Tibial artery (tissue), 4 donors: ENCODE data around the gene ANGEL1.

Source experiments
- DNase-seq, 2 donors: peaks; one replicate each; pipeline ENCODE4 v3.0.0-alpha.2; 2019
- H3K27ac ChIP-seq, 2 donors: fragments of 200-600 bp; sonication (generic) in 1 of 2; 1 replicate in 1 of 2; 2 replicates in 1 of 2; pipeline ENCODE4 v1.5.1; 2018 to 2019; ENCODE audit warnings: mild to moderate bottlenecking in 1 of 2
- H3K27me3 ChIP-seq, 2 donors: fragments of 200-600 bp; sonication (generic) in 1 of 2; one replicate each; pipeline versions ENCODE4 v1.5.1 to v1.6.0; 2016 to 2019
- H3K36me3 ChIP-seq, 3 donors: fragments of 200-600 bp; sonication (generic) in 2 of 3; one replicate each; pipeline ENCODE4 v1.5.1; 2016 to 2019; ENCODE audit warnings: mild to moderate bottlenecking in 2 of 3
- H3K4me1 ChIP-seq, 4 donors: fragments of 200-600 bp; sonication (generic) in 2 of 4; 1 replicate in 3 of 4; 2 replicates in 1 of 4; pipeline ENCODE4 v1.5.1; 2016 to 2019
- H3K4me3 ChIP-seq, 2 donors: fragments of 200-600 bp; sonication (generic) in 1 of 2; 1 replicate in 1 of 2; 2 replicates in 1 of 2; pipeline ENCODE4 v1.5.1; 2018 to 2019; ENCODE audit warnings: mild to moderate bottlenecking in 2 of 2
- H3K9me3 ChIP-seq, 3 donors: fragments of 200-600 bp; sonication (generic) in 1 of 3; one replicate each; pipeline ENCODE4 v1.5.1; 2016 to 2019
- intact Hi-C: fragments of 100-400 bp; cut with DNase I; formaldehyde crosslinking; loops from one replicate; pipeline ENCODE4 v1.15.0; 2023; ENCODE audit warnings: low total_unique reads
- TF ChIP-seq, protein P1 (sequence below), 2 experiments: fragments of 200-600 bp in 1 of 2; fragments of 450-650 bp in 1 of 2; IDR thresholded peaks; one replicate each; pipeline ENCODE4 v1.5.1; 2017 to 2019; ENCODE audit warnings: antibody characterized with exemption in 2 of 2, mild to moderate bottlenecking in 1 of 2, moderate library complexity in 1 of 2

The ANGEL1 gene

DNA sequence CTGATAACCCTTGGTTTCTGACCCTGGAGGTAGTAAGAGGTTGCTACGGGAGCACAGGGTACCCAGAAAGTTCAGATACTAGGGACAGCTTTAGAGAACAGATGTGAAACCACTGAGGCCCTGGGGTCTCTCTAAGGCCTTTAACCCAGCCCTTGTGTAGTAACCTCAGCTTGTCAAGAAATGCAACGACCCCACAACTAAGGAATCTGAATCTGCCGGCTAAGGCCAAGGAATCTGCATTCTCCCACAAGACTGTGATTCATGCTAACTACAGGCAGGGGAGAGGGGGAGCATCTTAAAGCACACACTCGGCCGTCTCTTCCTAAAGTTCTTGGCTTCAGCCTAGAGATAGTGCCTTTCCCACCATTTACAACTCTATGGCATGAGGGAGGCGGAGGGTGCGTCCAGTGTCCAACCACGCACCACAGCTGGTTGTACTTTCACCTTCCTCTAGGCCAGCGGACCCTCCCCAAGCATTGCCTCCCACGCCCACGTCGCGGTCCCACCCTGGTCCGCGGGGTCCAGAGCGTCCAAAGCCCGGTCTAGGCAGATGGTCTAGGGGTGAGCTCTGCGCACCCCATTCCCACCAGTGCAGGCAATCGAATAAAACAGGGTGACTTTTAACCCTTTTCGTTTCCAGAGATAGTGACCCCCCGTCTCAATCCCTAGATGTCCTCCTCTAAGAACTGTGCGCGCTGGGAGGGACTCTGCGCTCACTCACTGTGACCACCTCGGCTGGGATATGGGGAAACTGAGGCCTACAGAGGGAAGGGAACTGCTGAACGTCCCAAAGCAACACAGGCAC lies 52.1 kb downstream of the ANGEL1 start:
- H3K27me3 ChIP-seq = no peaks in the 10 kb centered on the region
- TF ChIP-seq, protein P1, sequence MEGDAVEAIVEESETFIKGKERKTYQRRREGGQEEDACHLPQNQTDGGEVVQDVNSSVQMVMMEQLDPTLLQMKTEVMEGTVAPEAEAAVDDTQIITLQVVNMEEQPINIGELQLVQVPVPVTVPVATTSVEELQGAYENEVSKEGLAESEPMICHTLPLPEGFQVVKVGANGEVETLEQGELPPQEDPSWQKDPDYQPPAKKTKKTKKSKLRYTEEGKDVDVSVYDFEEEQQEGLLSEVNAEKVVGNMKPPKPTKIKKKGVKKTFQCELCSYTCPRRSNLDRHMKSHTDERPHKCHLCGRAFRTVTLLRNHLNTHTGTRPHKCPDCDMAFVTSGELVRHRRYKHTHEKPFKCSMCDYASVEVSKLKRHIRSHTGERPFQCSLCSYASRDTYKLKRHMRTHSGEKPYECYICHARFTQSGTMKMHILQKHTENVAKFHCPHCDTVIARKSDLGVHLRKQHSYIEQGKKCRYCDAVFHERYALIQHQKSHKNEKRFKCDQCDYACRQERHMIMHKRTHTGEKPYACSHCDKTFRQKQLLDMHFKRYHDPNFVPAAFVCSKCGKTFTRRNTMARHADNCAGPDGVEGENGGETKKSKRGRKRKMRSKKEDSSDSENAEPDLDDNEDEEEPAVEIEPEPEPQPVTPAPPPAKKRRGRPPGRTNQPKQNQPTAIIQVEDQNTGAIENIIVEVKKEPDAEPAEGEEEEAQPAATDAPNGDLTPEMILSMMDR (IDR thresholded peaks at IDR 0.05) = no peak
- peak overlapping the region; percentile 75 to 99 for H3K4me3 ChIP-seq
- H3K27ac ChIP-seq = peak overlapping the region; percentile 82 to 87
- H3K9me3 ChIP-seq = no peaks in the 10 kb centered on the region
- H3K4me1 ChIP-seq = peaks cover 0 to 36% (median 23%) of the 10 kb centered on the region in 4 donors
- intact Hi-C loops = loop anchor here (2.0 kb wide), 1 partner anchor 24 kb away; no protein-coding TSS in a partner anchor
- peak in 1 of 2 donors; percentile 54 for DNase-seq
- H3K36me3 ChIP-seq = no peaks in the 10 kb centered on the region

DNA sequence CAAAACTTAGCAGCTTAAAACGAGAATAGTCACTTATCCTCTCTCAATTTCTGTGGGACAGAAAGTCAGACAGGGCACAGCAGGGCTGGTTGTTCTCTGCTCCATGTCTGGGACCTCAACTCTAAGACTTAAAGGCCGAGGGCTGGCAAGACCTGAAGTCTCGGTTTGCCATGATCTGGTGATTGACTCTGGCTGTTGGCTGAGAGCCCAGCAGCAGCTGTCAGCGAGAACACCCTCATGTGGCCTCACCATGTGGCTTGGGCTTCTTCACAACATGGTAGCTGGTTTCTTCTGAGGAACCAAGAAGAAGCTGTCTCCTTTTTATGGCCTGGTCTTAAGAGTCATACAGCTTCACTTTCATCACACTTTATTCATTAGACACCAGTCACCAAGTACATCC lies 53.1 kb downstream of the ANGEL1 start:
- Histone ChIP-seq H3K4me3 (no peak overlapping the region), H3K9me3 (no peaks in the 10 kb centered on the region), H3K36me3 (no peaks in the 10 kb centered on the region), H3K27me3 (no peaks in the 10 kb centered on the region), H3K27ac (no peak overlapping the region), H3K4me1 (peaks cover 0 to 26% (median 14%) of the 10 kb centered on the region in 4 donors)
- TF ChIP-seq, protein P1 (IDR thresholded peaks at IDR 0.05) = no peak
- peak in 1 of 2 donors; percentile 46 for DNase-seq
- intact Hi-C loops = no loop called here

DNA sequence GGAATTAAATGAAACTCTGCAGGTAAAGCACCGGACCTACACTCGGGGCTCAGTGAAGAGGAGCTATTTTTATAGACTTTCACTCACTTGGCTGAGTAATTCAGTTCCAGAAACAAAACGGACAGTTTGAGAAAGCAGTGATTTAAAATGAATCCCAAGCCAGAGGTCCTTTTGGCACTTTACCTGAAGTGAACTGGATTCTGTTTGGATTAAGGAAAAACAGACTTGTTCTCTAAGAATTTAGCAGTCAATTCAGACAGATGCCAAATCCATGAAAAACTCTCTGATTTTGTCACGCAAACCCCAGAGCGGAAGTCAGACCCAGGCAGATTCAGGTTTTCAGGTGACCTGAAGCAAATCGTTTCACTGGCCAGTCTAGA lies 56.3 kb downstream of the ANGEL1 start:
- DNase-seq = no peak
- Histone ChIP-seq H3K36me3 (no peaks in the 10 kb centered on the region), H3K9me3 (no peaks in the 10 kb centered on the region), H3K27me3 (no peaks in the 10 kb centered on the region), H3K27ac (no peak overlapping the region), H3K4me1 (peaks cover 0 to 7% (median 3%) of the 10 kb centered on the region in 4 donors), H3K4me3 (no peak overlapping the region)
- intact Hi-C loops = no loop called here
- TF ChIP-seq, protein P1 (IDR thresholded peaks at IDR 0.05) = no peak

DNA sequence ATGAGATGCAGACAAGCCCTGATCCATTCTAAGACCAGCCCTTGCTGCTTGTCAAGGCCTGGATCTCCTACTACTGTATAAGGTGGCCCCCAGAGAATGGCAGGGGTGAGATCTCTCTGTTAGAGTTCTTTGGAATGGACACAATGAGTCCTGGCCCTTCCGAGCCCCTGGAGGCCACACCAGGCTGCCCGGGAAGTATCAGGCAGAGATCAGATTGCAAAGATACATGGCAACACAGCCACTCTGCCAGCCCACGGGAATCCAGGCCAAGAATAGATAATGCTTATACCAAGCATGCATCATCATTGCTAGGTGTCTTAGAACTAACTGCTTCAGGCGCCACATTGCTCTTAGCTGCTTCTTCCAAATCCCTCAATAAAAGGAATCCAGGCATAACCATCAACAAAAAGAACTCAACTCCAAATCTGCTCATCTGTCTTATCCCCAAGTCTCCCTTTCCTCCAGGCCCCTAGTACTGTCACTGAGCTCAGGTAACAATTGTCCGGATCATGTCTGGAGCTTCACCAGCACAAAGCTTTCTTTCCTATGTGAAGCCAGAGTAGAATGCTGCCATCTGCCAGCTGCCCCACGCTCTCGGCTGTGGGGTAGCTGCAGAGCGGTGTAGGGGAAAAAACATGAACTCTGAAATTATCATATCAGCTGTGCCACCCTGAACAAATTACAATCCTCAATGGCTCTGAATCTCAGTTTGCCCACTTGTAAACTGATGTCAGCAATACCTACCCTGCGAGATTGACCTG lies 56.9 kb downstream of the ANGEL1 start:
- Histone ChIP-seq H3K27me3 (no peaks in the 10 kb centered on the region), H3K36me3 (no peaks in the 10 kb centered on the region), H3K27ac (no peak overlapping the region), H3K4me1 (peaks cover 0 to 4% (median 1%) of the 10 kb centered on the region in 4 donors), H3K9me3 (no peaks in the 10 kb centered on the region), H3K4me3 (no peak overlapping the region)
- intact Hi-C loops = no loop called here
- TF ChIP-seq, protein P1 (IDR thresholded peaks at IDR 0.05) = no peak
- DNase-seq = peak in 1 of 2 donors; percentile 24

DNA sequence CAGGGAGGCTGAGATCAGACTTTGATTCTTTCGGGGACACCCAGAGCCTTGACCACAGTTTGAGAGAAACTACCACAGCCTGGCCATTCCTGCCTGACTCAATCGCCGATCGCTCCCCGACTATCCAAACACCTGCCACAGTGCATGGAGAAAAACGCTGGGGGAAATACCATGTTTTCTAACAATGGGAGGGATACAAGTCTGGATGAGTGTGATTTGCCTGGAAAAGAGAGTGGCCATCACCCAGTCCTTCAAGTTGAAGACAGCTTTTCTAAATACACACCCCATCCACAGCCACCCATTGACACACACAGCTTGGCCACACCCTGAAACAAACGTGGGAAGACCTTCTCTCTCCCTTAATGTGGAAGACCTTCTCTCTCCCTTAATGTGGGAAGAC lies 58.1 kb downstream of the ANGEL1 start:
- TF ChIP-seq, protein P1 (IDR thresholded peaks at IDR 0.05) = no peak
- Histone ChIP-seq H3K36me3 (no peaks in the 10 kb centered on the region), H3K27me3 (no peaks in the 10 kb centered on the region), H3K4me3 (no peak overlapping the region), H3K27ac (no peak overlapping the region), H3K4me1 (no peaks in the 10 kb centered on the region), H3K9me3 (no peaks in the 10 kb centered on the region)
- peak in 1 of 2 donors; percentile 43 for DNase-seq
- intact Hi-C loops = no loop called here
